GM12891 (cell line): Measurements from ENCODE around the gene AHSG.

Source experiments
- DNase-seq: peaks from one replicate; pipeline ENCODE4 v3.0.0; 2011; ENCODE audit warnings: low spot score; ENCODE audit not compliant: insufficient read length
- FAIRE-seq: peaks from 2 replicates; lab custom pipeline; 2011; peaks lifted over from hg19 to GRCh38; lab: Jason Lieb, UNC
- PAX5 ChIP-seq: IDR thresholded peaks from 2 replicates; pipeline ENCODE4 v1.6.1; 2011; ENCODE audit warnings: low read length, moderate library complexity, mild to moderate bottlenecking; ENCODE audit not compliant: insufficient read depth, severe bottlenecking
- POLR2A ChIP-seq: IDR thresholded peaks from 2 replicates; pipeline ENCODE4 v1.6.1; 2011; ENCODE audit warnings: low read depth, low read length, control low read depth
- POLR2AphosphoS5 ChIP-seq: IDR thresholded peaks from 2 replicates; pipeline ENCODE4 v1.6.1; 2011; ENCODE audit warnings: low read depth, low read length, control low read depth
- POU2F2 ChIP-seq: IDR thresholded peaks from 2 replicates; pipeline ENCODE4 v1.6.1; 2011; ENCODE audit warnings: low read depth, mild to moderate bottlenecking, control low read depth, low read length, moderate library complexity
- SPI1 ChIP-seq: IDR thresholded peaks from 2 replicates; pipeline ENCODE4 v1.6.1; 2011; ENCODE audit warnings: low read depth, low read length, control low read depth
- TAF1 ChIP-seq: IDR thresholded peaks from 2 replicates; pipeline ENCODE4 v1.6.1; 2011; ENCODE audit warnings: low read depth, low read length, control low read depth

AHSG gene

DNA sequence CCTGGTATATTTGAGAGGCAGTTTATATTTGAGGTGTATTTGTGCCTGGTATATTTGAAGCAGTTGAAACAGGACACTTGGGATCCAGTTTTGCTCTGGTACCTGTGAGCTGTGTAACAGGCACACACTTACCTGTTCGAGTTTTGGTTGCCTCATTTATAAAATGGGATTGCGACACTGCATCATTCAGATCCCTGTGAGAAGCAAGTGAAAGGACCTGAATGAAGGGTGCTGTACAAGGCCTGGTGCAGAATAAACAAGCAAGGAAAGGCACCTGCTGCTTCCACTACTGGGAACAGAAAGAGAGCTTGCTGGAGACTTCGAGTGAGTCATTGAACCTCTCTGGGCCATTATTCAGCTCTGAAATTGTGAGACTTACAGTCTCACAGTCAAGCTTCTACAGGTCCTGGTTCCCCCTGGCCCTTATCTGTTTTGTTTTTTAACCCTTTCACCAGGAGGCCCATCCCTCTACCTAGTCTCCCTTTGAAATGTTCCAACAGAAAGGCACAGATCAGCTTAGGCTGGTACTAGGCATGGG lies 38.9 kb downstream of the AHSG start:
- TF ChIP-seq SPI1 = no peak
- no peak for TF ChIP-seq PAX5
- no peak for TF ChIP-seq POLR2AphosphoS5
- TF ChIP-seq TAF1 = no peak
- no peak for TF ChIP-seq POLR2A
- TF ChIP-seq POU2F2 = no peak
- DNase-seq (no peak), FAIRE-seq (peak; percentile 47)

DNA sequence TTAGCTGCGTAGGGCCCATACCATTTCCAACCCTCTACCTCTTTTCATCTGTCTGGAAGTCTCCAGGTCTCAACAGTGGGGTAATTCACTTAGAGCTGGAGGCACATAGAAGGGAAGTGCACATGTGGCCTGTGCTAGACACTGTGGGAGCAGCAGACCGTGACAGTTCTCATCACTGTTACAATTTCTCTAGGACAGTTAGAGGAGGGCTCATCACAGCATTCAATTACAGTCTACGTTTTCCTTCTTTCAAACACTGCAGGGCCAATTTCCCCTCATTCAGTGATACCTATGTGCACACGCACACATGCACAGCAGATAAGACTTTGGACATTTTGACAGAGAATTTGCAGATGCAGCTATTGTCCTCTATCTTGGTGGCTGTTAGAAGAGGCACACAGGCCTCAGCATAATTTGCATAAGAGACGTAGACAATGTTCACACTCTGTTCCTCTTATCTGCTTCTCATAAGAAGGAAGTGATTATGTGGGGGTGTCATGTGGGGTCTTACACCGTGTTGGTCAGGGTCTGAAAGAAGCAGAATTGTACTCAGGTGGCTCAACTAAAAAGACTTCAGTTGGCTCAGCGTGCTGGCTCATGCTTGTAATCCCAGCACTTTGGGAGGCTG lies 40.3 kb downstream of the AHSG start:
- FAIRE-seq (peak; percentile 98), DNase-seq (peak; percentile 35)
- TF ChIP-seq SPI1 (peak; percentile 87), PAX5 (peak; percentile 100), TAF1 (no peak), POU2F2 (peak; percentile 85)

GRCh38 chr3:186653984-186654383 lies 41.1 kb downstream of the AHSG start:
- TF ChIP-seq POU2F2 (no peak), TAF1 (no peak), POLR2AphosphoS5 (no peak), SPI1 (no peak), PAX5 (no peak), POLR2A (no peak)
- no peak for DNase-seq
- peak; percentile 72 for FAIRE-seq

GRCh38 chr3:186663361-186664118 lies 50.7 kb downstream of the AHSG start:
- FAIRE-seq (no peak), DNase-seq (no peak)
- TF ChIP-seq POLR2A (no peak), PAX5 (no peak), TAF1 (no peak), POU2F2 (no peak), POLR2AphosphoS5 (no peak), SPI1 (no peak)

GRCh38 chr3:186664119-186664495 lies 51.2 kb downstream of the AHSG start:
- no peak for TF ChIP-seq POLR2AphosphoS5
- no peak for TF ChIP-seq SPI1
- no peak for TF ChIP-seq PAX5
- TF ChIP-seq POLR2A = no peak
- TF ChIP-seq POU2F2 = no peak
- TF ChIP-seq TAF1 = no peak
- no peak for DNase-seq
- FAIRE-seq = no peak

DNA sequence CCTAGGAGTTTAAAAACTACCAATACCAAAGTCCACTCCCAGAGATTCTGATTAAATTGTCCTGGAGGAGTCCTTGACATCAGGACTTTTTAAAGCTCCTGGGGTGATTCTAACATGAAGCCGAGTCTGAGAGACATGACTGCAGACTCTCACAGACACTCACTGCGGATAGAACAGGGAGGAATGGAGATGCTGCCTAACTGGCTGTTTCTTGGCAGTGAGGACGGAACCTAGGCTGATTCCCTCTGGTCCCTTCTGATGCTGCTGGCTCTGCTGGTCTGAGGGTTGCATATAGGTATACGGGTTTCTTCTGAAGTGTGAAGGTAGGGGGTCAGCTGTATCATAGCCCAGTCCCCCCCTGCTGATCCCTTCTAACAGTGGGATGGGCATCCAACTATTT lies 51.6 kb downstream of the AHSG start:
- no peak for FAIRE-seq
- no peak for TF ChIP-seq POU2F2
- no peak for TF ChIP-seq POLR2A
- TF ChIP-seq POLR2AphosphoS5 = no peak
- no peak for TF ChIP-seq TAF1
- TF ChIP-seq SPI1 = no peak
- TF ChIP-seq PAX5 = no peak
- no peak for DNase-seq

DNA sequence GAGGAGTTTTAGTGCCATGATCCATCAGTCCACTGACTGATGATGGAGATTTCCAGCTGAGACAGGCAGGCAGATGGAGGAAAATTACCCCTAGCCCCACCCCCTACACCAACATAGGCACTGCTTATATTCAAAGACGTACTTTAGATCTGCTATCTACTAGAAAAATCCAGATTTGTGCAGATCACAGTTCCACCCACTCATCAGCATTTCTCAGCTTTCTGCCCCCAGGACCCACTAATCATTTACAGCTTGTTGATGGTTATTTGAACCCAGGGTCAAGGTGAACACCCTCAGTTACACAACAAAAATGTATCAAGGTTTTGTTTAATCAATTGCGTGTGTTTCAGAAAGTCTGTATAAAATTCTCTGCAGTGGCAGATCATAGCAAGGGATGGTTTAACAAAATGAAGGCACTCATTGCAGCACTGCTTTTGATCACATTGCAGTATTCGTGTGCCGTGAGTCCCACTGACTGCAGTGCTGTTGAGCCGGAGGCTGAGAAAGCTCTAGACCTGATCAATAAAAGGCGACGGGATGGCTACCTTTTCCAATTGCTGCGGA lies 52.8 kb downstream of the AHSG start, which contains the start of gene HRG:
Gene HRG, plus strand, starts transcription at position 390 of the 564 bp plus-strand sequence. Its CDS starts 18 bp downstream, at position 408.
- DNase-seq (no peak), FAIRE-seq (no peak)
- TF ChIP-seq POU2F2 (no peak), PAX5 (no peak), TAF1 (no peak), POLR2AphosphoS5 (no peak), POLR2A (no peak), SPI1 (no peak)

- TF ChIP-seq POU2F2 = no peak
- TF ChIP-seq POLR2A = no peak
- TF ChIP-seq SPI1 = no peak
- no peak for TF ChIP-seq PAX5
- no peak for TF ChIP-seq POLR2AphosphoS5
- no peak for TF ChIP-seq TAF1
- no peak for FAIRE-seq
Observed at GRCh38 chr3:186668426-186668825, 55.6 kb downstream of the AHSG start.

DNA sequence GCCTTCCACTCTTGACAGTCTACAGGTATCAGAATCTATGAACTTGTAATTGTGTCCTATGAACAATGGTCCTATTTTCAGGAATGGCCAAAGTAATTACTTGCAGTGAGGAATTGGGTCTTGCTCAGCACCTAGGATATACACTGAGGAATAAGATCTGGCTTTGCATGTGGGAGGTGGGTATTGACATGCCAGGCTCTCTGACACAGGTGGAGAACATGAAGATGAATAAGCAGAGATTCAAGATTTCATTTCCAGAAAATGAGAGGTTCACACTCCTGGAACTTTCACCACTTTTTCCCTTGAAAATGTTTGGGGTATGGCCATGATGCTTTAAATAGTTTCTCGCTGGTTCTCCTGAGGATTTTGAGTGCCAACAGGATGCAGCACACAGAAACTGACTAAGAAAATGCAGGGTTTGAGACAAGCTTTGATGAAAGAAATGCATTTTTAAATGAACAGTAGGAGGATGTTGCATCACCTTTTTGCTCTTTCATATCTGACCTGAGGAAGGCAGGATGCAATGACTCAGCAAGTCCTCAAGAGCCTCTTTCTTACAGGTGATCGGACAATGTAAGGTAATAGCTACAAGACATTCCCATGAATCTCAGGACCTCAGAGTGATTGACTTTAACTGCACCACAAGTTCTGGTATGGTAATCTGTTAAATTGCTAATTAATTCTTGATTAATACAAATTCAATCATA lies 56.7 kb downstream of the AHSG start:
- no peak for TF ChIP-seq POU2F2
- TF ChIP-seq POLR2A = no peak
- TF ChIP-seq PAX5 = no peak
- no peak for TF ChIP-seq SPI1
- TF ChIP-seq TAF1 = no peak
- no peak for TF ChIP-seq POLR2AphosphoS5
- DNase-seq = no peak
- FAIRE-seq = no peak

More at GRCh38 chr3:186668426-186668825, 55.6 kb downstream of the AHSG start:
- DNase-seq = no peak
